ENCODE measurements around the gene CASP9.

DNA sequence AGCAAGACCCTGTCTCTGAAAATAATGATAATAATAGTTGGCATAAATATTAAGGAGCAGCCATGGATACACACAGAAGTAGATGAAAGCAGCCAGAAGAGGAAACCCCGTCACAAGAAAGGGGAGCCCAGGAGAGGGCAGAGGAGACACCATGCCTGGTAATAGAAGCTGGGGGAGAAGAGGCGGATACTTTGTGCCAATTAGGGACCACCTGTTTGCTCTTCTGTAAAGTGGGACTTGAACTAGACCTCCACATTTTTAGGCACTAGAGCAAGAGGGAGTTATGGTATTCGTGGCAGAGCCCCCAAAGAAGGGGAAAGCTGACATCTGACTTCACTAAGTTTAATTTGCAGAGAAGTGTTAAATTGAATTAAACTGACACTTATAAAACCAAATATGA, 35.6 kb downstream of the CASP9 start:
- TF ChIP-seq POLR2A (IDR thresholded peaks at IDR 0.05) (no peak), EP300 (IDR thresholded peaks at IDR 0.05) (no peak)
- TF ChIP-seq, protein P1, sequence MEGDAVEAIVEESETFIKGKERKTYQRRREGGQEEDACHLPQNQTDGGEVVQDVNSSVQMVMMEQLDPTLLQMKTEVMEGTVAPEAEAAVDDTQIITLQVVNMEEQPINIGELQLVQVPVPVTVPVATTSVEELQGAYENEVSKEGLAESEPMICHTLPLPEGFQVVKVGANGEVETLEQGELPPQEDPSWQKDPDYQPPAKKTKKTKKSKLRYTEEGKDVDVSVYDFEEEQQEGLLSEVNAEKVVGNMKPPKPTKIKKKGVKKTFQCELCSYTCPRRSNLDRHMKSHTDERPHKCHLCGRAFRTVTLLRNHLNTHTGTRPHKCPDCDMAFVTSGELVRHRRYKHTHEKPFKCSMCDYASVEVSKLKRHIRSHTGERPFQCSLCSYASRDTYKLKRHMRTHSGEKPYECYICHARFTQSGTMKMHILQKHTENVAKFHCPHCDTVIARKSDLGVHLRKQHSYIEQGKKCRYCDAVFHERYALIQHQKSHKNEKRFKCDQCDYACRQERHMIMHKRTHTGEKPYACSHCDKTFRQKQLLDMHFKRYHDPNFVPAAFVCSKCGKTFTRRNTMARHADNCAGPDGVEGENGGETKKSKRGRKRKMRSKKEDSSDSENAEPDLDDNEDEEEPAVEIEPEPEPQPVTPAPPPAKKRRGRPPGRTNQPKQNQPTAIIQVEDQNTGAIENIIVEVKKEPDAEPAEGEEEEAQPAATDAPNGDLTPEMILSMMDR (IDR thresholded peaks at IDR 0.05) = no peak
